BLaER1 (cell line): ENCODE data around the gene USP43.

Experiments used
- H3K27ac ChIP-seq: shearing (Covaris generic); formaldehyde crosslinking; 2 replicates; pipeline ENCODE4 v1.8.1; 2022
- H3K27me3 ChIP-seq: shearing (Covaris generic); formaldehyde crosslinking; 2 replicates; pipeline ENCODE4 v1.8.1; 2022
- H3K36me3 ChIP-seq: shearing (Covaris generic); formaldehyde crosslinking; 2 replicates; pipeline ENCODE4 v1.8.1; 2022
- H3K4me1 ChIP-seq: shearing (Covaris generic); formaldehyde crosslinking; 2 replicates; pipeline ENCODE4 v1.8.1; 2022
- H3K4me2 ChIP-seq: shearing (Covaris generic); formaldehyde crosslinking; 2 replicates; pipeline ENCODE4 v1.8.1; 2022
- H3K4me3 ChIP-seq: shearing (Covaris generic); formaldehyde crosslinking; 2 replicates; pipeline ENCODE4 v1.8.1; 2022
- H3K9ac ChIP-seq: shearing (Covaris generic); formaldehyde crosslinking; 2 replicates; pipeline ENCODE4 v1.8.1; 2022
- H3K9me3 ChIP-seq: shearing (Covaris generic); formaldehyde crosslinking; 2 replicates; pipeline ENCODE4 v1.8.1; 2022
- H4K20me1 ChIP-seq: shearing (Covaris generic); formaldehyde crosslinking; 2 replicates; pipeline ENCODE4 v1.8.1; 2022
- Cebpa-rat ChIP-seq: shearing (Covaris generic); IDR thresholded peaks from 2 replicates; pipeline ENCODE4 v1.8.1; 2022

The USP43 gene

DNA sequence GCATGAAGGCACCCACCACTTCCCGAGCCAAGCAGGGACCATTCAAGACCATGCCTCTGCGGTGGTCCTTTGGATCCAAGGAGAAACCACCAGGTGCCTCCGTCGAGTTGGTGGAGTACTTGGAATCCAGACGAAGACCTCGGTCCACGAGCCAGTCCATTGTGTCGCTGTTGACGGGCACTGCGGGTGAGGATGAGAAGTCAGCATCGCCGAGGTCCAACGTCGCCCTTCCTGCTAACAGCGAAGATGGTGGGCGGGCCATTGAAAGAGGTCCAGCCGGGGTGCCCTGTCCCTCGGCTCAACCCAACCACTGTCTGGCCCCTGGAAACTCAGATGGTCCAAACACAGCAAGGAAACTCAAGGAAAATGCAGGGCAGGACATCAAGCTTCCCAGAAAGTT is 82.7 kb downstream of the USP43 start:
- Histone ChIP-seq H3K27ac (no peak overlapping the region), H3K4me3 (no peak overlapping the region), H3K27me3 (no peaks in the 10 kb centered on the region), H3K9me3 (peaks cover 11% of the 10 kb centered on the region; the same call in 1 of the 2 replicates), H4K20me1 (no peaks in the 10 kb centered on the region), H3K4me2 (no peak overlapping the region), H3K9ac (no peak overlapping the region), H3K36me3 (peaks cover 9% of the 10 kb centered on the region), H3K4me1 (peaks cover 20% of the 10 kb centered on the region)
- no peak for TF ChIP-seq Cebpa-rat

DNA sequence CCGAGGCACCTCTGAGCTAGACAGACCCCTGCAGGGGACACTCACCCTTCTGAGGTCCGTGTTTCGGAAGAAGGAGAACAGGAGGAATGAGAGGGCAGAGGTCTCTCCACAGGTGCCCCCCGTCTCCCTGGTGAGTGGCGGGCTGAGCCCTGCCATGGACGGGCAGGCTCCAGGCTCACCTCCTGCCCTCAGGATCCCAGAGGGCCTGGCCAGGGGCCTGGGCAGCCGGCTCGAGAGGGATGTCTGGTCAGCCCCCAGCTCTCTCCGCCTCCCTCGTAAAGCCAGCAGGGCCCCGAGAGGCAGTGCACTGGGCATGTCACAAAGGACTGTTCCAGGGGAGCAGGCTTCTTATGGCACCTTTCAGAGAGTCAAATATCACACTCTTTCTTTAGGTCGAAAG is 83.2 kb downstream of the USP43 start:
- Histone ChIP-seq H3K4me2 (no peak overlapping the region), H4K20me1 (no peaks in the 10 kb centered on the region), H3K4me1 (peaks cover 20% of the 10 kb centered on the region), H3K9ac (no peak overlapping the region), H3K27ac (no peak overlapping the region), H3K9me3 (peaks cover 11% of the 10 kb centered on the region; the same call in 1 of the 2 replicates), H3K4me3 (no peak overlapping the region), H3K27me3 (no peaks in the 10 kb centered on the region), H3K36me3 (peaks cover 9% of the 10 kb centered on the region)
- TF ChIP-seq Cebpa-rat, result no peak

DNA sequence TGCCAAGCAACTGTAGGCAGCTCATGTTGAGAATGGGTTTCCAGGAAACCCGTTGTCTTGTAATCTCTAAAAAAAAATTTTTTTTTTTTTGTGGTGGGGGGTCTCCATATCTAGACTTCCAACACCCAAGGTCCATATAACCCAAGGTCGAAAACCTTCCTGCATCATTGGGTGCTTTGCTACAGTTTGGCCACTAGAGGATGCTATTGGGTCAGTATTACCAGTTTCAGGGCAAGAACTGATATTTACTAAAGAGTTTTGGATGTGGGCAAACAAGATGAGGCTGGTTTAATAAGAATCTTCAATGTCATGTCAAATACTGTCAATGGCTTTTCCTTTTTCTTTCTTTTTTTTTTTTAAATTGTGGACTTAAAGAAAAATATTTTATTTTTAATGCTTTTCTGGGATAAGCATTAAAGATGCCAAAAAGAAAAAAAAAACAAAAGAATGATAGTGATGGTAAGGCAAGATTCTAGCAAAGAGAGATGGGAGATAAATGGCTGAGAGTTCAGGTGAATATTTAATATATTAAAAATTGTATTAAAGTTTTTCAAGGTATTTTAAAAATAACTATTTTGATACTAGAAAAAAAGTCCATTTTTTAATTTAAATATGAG is 83.8 kb downstream of the USP43 start:
- H3K36me3 ChIP-seq, result peaks cover 9% of the 10 kb centered on the region
- TF ChIP-seq Cebpa-rat, result no peak
- peaks cover 11% of the 10 kb centered on the region; the same call in 1 of the 2 replicates for H3K9me3 ChIP-seq
- H4K20me1 ChIP-seq, result no peaks in the 10 kb centered on the region
- H3K4me3 ChIP-seq, result no peak overlapping the region
- peaks cover 20% of the 10 kb centered on the region for H3K4me1 ChIP-seq
- no peak overlapping the region for H3K9ac ChIP-seq
- no peaks in the 10 kb centered on the region for H3K27me3 ChIP-seq
- no peak overlapping the region for H3K4me2 ChIP-seq
- H3K27ac ChIP-seq, result no peak overlapping the region

DNA sequence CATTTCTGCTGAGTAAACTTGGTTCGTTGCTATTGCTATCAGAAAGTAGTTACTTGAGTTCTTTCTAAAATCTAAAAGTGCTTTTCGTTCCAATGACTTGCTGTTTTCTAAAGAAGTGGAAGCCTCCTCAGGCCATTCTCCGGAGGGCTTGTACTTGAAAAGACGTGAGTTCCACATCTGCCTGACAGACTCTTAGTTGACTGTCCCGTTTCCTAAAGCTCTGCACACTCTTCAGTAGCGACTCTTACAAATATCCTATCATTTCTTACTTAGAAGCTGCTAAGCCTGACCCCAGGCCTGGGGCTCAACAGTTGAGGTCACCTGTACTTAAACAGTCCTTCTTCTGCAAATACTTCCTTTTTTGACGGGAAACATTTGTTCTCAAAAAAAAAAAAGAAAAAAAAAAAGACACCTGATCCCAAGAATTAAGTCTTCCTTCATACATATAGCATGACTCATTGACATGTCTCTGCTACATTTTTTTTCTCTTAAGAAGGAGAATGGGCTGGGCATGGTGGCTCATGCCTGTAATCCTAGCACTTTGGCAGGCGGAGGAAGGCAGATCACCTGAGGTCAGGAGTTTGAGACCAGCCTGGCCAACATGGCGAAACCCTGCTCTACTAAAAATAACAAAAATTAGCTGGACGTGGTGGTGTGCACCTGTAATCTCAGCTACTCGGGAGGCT is 84.6 kb downstream of the USP43 start:
- Histone ChIP-seq H3K4me1 (peaks cover 17% of the 10 kb centered on the region), H3K27me3 (no peaks in the 10 kb centered on the region), H4K20me1 (no peaks in the 10 kb centered on the region), H3K27ac (no peak overlapping the region), H3K4me2 (no peak overlapping the region), H3K4me3 (no peak overlapping the region), H3K9ac (no peak overlapping the region), H3K9me3 (peaks cover 14% of the 10 kb centered on the region; the same call in 1 of the 2 replicates), H3K36me3 (peaks cover 9% of the 10 kb centered on the region)
- no peak for TF ChIP-seq Cebpa-rat

DNA sequence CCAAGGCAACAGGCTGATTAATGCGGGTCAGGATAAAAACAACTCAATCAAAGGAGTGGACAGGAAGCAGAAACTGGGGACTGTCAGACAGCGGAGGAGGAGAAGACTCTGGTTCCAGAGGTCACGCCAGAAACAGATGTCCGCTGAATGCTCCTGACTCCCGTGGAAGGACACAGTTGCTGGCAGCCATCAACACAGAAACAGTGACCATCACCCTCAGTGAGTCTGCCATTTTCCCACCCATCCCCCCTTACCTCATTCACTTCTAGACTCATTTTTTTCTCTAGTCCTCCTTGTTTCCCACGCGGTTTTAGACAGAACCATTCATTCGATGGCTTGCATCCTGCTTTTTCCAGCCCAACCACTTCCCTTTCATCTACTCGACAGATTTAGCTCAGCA is 105.2 kb downstream of the USP43 start:
- Histone ChIP-seq H3K4me2 (no peak overlapping the region), H3K4me3 (no peak overlapping the region), H4K20me1 (no peaks in the 10 kb centered on the region), H3K27ac (no peak overlapping the region), H3K9ac (no peak overlapping the region), H3K36me3 (no peaks in the 10 kb centered on the region), H3K27me3 (no peaks in the 10 kb centered on the region), H3K9me3 (no peaks in the 10 kb centered on the region), H3K4me1 (no peaks in the 10 kb centered on the region)
- no peak for TF ChIP-seq Cebpa-rat

DNA sequence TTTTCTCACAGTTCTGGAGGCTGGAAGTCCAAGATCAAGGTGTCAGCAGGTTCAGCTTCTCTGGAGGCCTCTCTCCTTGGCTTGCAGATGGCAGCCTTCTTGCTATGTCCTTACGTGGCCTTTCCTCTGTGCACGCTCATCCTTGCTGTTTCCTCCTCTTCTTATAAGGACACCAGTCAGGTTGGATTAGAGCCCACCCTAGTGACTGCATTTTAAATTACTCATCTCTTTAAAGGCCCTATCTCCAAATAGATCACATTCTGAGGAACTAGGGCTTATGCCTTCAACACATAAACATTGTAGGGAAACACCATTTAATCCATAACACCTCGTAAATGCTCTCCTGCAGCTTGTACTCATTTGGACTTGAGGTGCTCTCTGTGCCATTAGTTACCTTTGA is 109.8 kb downstream of the USP43 start:
- H3K4me3 ChIP-seq, result no peak overlapping the region
- H3K9ac ChIP-seq, result no peak overlapping the region
- no peaks in the 10 kb centered on the region for H3K27me3 ChIP-seq
- no peaks in the 10 kb centered on the region for H4K20me1 ChIP-seq
- no peak overlapping the region for H3K27ac ChIP-seq
- H3K4me2 ChIP-seq, result no peak overlapping the region
- no peaks in the 10 kb centered on the region for H3K9me3 ChIP-seq
- H3K36me3 ChIP-seq, result no peaks in the 10 kb centered on the region
- no peak for TF ChIP-seq Cebpa-rat
- no peaks in the 10 kb centered on the region for H3K4me1 ChIP-seq

DNA sequence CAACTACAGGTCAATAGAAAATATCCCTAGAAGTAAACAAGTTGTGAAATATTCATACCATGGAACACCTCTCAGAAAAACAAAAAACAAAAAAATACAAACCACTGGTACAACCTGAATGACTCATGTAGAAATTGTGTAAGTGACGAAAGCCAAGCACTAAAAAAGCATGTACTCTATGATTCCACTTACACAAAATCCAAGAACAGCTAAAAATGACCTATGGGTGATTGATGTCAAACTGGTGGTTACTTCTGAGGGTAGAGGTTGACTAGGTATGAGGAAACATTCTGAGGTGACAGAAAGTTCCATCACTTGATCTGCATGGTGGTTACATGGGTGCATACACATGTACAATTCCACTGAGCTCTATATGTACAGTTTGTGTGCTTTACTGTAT is 114.9 kb downstream of the USP43 start:
- Histone ChIP-seq H3K4me1 (peaks cover 5% of the 10 kb centered on the region; the same call in 1 of the 2 replicates), H3K4me2 (no peak overlapping the region), H3K4me3 (no peak overlapping the region), H3K36me3 (no peaks in the 10 kb centered on the region), H3K9ac (no peak overlapping the region), H3K27ac (no peak overlapping the region), H3K9me3 (no peaks in the 10 kb centered on the region), H4K20me1 (no peaks in the 10 kb centered on the region), H3K27me3 (no peaks in the 10 kb centered on the region)
- no peak for TF ChIP-seq Cebpa-rat

DNA sequence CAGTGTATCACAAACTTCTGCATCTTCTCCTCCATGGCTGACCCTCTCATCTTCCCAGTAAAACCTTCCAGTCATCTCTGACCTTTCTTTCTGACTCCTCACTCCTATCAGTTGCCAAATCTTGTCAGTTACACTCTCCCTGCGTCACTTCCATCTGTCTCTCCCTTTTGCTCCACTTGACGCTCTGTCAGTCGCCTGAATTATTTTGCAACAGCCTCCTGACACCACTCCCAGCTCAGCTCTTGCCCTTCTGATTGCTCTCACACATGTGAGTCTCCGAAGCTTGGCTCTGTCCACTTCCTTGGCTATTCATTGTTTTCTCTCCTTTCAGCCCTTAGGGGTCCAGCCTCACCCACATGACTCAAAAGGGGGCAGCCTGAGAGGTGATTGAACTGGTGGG is 118.3 kb downstream of the USP43 start:
- H3K27ac ChIP-seq, result no peak overlapping the region
- no peak overlapping the region for H3K4me3 ChIP-seq
- no peak overlapping the region for H3K4me2 ChIP-seq
- peaks cover 30% of the 10 kb centered on the region for H3K4me1 ChIP-seq
- H3K27me3 ChIP-seq, result no peaks in the 10 kb centered on the region
- no peaks in the 10 kb centered on the region for H3K36me3 ChIP-seq
- no peak overlapping the region for H3K9ac ChIP-seq
- TF ChIP-seq Cebpa-rat, result no peak
- H4K20me1 ChIP-seq, result no peaks in the 10 kb centered on the region
- H3K9me3 ChIP-seq, result no peaks in the 10 kb centered on the region

DNA sequence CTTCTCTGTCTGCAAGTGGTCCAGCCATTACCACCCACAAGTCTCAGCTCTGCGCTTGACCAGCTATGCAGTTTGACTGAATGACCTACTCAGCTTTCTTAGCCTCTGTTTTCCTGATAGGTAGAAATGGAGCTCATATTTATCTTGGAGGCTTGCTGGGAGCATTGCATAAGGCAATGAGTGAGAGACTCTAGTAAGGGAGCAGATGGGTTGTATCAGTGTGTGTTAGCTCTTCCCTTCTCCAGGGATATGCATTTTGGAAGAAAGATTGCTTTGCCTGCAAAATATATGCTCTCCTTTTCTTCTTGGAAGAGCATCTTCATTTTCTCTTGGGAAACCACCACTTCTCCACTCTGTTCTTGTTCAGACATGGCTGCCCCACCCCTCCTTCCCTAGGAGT is 120.0 kb downstream of the USP43 start:
- Histone ChIP-seq H3K4me1 (peaks cover 30% of the 10 kb centered on the region), H3K9me3 (no peaks in the 10 kb centered on the region), H3K27me3 (no peaks in the 10 kb centered on the region), H3K9ac (no peak overlapping the region), H3K4me2 (no peak overlapping the region), H4K20me1 (no peaks in the 10 kb centered on the region), H3K36me3 (no peaks in the 10 kb centered on the region), H3K27ac (no peak overlapping the region), H3K4me3 (no peak overlapping the region)
- no peak for TF ChIP-seq Cebpa-rat

DNA sequence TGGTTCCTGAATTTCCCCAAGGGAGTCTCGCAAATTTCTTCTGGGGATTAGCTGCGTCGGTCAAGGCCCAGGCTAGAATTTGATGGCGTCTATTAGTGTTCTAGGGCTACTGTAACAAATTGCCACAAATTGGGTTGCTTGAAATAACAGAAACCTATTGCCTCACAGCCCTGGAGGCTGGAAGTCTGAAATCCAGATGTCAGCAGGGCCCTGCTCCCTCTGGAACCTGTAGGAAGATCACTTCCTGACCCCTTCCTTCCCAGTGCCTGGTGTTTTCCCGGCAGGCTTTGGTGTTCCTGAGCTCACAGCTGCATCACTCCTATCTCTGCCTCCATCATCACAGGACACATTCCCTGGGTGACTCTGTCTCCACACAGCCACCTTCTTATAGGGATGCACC is 121.7 kb downstream of the USP43 start:
- Histone ChIP-seq H3K27me3 (no peaks in the 10 kb centered on the region), H3K9me3 (no peaks in the 10 kb centered on the region), H3K4me2 (peak overlapping the region; percentile 35), H3K4me1 (peaks cover 28% of the 10 kb centered on the region), H3K36me3 (no peaks in the 10 kb centered on the region), H4K20me1 (no peaks in the 10 kb centered on the region), H3K9ac (no peak overlapping the region), H3K4me3 (no peak overlapping the region), H3K27ac (no peak overlapping the region)
- TF ChIP-seq Cebpa-rat, result no peak
